ENCODE results near the gene INTS7.
A peak's percentile ranks its signal among the peaks of the same experiment; 100 is the strongest.

The INTS7 gene

GRCh38 chr1:211932933-211933254 lies 102.5 kb downstream of the INTS7 start:
- Histone ChIP-seq H3K4me3 (ENCODE audit: extremely low read depth, insufficient read depth, low read length, poor library complexity, severe bottlenecking) (no peak overlapping the region), H3K9me3 (ENCODE audit: control insufficient read depth, low read length) (no peaks in the 10 kb centered on the region), H3K27ac (ENCODE audit: low read depth, low read length, severe bottlenecking) (peak overlapping the region; percentile 41), H3K4me1 (ENCODE audit: control insufficient read depth, insufficient read depth, low read length, poor library complexity, severe bottlenecking) (no peaks in the 10 kb centered on the region), H3K36me3 (ENCODE audit: control insufficient read depth, insufficient read depth, low read length) (no peaks in the 10 kb centered on the region)

- no peaks in the 10 kb centered on the region for H3K36me3 ChIP-seq (ENCODE audit: control insufficient read depth, insufficient read depth, low read length)
- no peak overlapping the region for H3K4me3 ChIP-seq (ENCODE audit: extremely low read depth, insufficient read depth, low read length, poor library complexity, severe bottlenecking)
- H3K27ac ChIP-seq (ENCODE audit: low read depth, low read length, severe bottlenecking): peak overlapping the region; percentile 41
- H3K9me3 ChIP-seq (ENCODE audit: control insufficient read depth, low read length): no peaks in the 10 kb centered on the region
- WGBS, 2 experiments (ENCODE audit: insufficient coverage in 2 of 2): 62 to 82% methylated on average over 4 to 5 of the region's 9 CpGs
- H3K4me1 ChIP-seq (ENCODE audit: control insufficient read depth, insufficient read depth, low read length, poor library complexity, severe bottlenecking): no peaks in the 10 kb centered on the region
Observed at GRCh38 chr1:211932231-211932932, 103.0 kb downstream of the INTS7 start.

- no CpG with 5 or more reads among the region's 2 CpGs for WGBS, 2 experiments (ENCODE audit: insufficient coverage in 2 of 2)
- no peak overlapping the region for H3K4me3 ChIP-seq (ENCODE audit: extremely low read depth, insufficient read depth, low read length, poor library complexity, severe bottlenecking)
- no peaks in the 10 kb centered on the region for H3K36me3 ChIP-seq (ENCODE audit: control insufficient read depth, insufficient read depth, low read length)
- H3K9me3 ChIP-seq (ENCODE audit: control insufficient read depth, low read length): no peaks in the 10 kb centered on the region
- no peaks in the 10 kb centered on the region for H3K4me1 ChIP-seq (ENCODE audit: control insufficient read depth, insufficient read depth, low read length, poor library complexity, severe bottlenecking)
- no peak overlapping the region for H3K27ac ChIP-seq (ENCODE audit: low read depth, low read length, severe bottlenecking)
Observed at GRCh38 chr1:211929683-211930082, 105.7 kb downstream of the INTS7 start.

- Histone ChIP-seq H3K9me3 (ENCODE audit: control insufficient read depth, low read length) (no peaks in the 10 kb centered on the region), H3K4me1 (ENCODE audit: control insufficient read depth, insufficient read depth, low read length, poor library complexity, severe bottlenecking) (no peaks in the 10 kb centered on the region), H3K27ac (ENCODE audit: low read depth, low read length, severe bottlenecking) (no peak overlapping the region), H3K36me3 (ENCODE audit: control insufficient read depth, insufficient read depth, low read length) (no peaks in the 10 kb centered on the region), H3K4me3 (ENCODE audit: extremely low read depth, insufficient read depth, low read length, poor library complexity, severe bottlenecking) (no peak overlapping the region)
- 88% methylated on average over 6 to 9 of the region's 9 CpGs for WGBS, 2 experiments (ENCODE audit: insufficient coverage in 2 of 2)
Observed at GRCh38 chr1:211928993-211929637, 106.2 kb downstream of the INTS7 start.

GRCh38 chr1:211928290-211928801 lies 107.0 kb downstream of the INTS7 start:
- H3K36me3 ChIP-seq (ENCODE audit: control insufficient read depth, insufficient read depth, low read length): no peaks in the 10 kb centered on the region
- no peaks in the 10 kb centered on the region for H3K9me3 ChIP-seq (ENCODE audit: control insufficient read depth, low read length)
- no CpG with 5 or more reads among the region's 1 CpG for WGBS, 2 experiments (ENCODE audit: insufficient coverage in 2 of 2)
- H3K4me1 ChIP-seq (ENCODE audit: control insufficient read depth, insufficient read depth, low read length, poor library complexity, severe bottlenecking): no peaks in the 10 kb centered on the region
- H3K27ac ChIP-seq (ENCODE audit: low read depth, low read length, severe bottlenecking): no peak overlapping the region
- H3K4me3 ChIP-seq (ENCODE audit: extremely low read depth, insufficient read depth, low read length, poor library complexity, severe bottlenecking): no peak overlapping the region

- Histone ChIP-seq H3K4me3 (ENCODE audit: extremely low read depth, insufficient read depth, low read length, poor library complexity, severe bottlenecking) (no peak overlapping the region), H3K36me3 (ENCODE audit: control insufficient read depth, insufficient read depth, low read length) (no peaks in the 10 kb centered on the region), H3K4me1 (ENCODE audit: control insufficient read depth, insufficient read depth, low read length, poor library complexity, severe bottlenecking) (no peaks in the 10 kb centered on the region), H3K9me3 (ENCODE audit: control insufficient read depth, low read length) (no peaks in the 10 kb centered on the region), H3K27ac (ENCODE audit: low read depth, low read length, severe bottlenecking) (no peak overlapping the region)
- 66 to 89% methylated on average over 3 to 5 of the region's 7 CpGs for WGBS, 2 experiments (ENCODE audit: insufficient coverage in 2 of 2)
Observed at GRCh38 chr1:211925016-211925415, 110.3 kb downstream of the INTS7 start.

- Histone ChIP-seq H3K4me1 (ENCODE audit: control insufficient read depth, insufficient read depth, low read length, poor library complexity, severe bottlenecking) (no peaks in the 10 kb centered on the region), H3K9me3 (ENCODE audit: control insufficient read depth, low read length) (no peaks in the 10 kb centered on the region), H3K4me3 (ENCODE audit: extremely low read depth, insufficient read depth, low read length, poor library complexity, severe bottlenecking) (no peak overlapping the region), H3K27ac (ENCODE audit: low read depth, low read length, severe bottlenecking) (no peak overlapping the region), H3K36me3 (ENCODE audit: control insufficient read depth, insufficient read depth, low read length) (no peaks in the 10 kb centered on the region)
- 84 to 97% methylated on average over 6 to 8 of the region's 10 CpGs for WGBS, 2 experiments (ENCODE audit: insufficient coverage in 2 of 2)
Observed at GRCh38 chr1:211924256-211924655, 111.1 kb downstream of the INTS7 start.

- Histone ChIP-seq H3K36me3 (ENCODE audit: control insufficient read depth, insufficient read depth, low read length) (no peaks in the 10 kb centered on the region), H3K9me3 (ENCODE audit: control insufficient read depth, low read length) (no peaks in the 10 kb centered on the region), H3K4me1 (ENCODE audit: control insufficient read depth, insufficient read depth, low read length, poor library complexity, severe bottlenecking) (peaks cover under 1% of the 10 kb centered on the region), H3K27ac (ENCODE audit: low read depth, low read length, severe bottlenecking) (no peak overlapping the region), H3K4me3 (ENCODE audit: extremely low read depth, insufficient read depth, low read length, poor library complexity, severe bottlenecking) (no peak overlapping the region)
- 87 to 90% methylated on average over 4 to 5 of the region's 5 CpGs for WGBS, 2 experiments (ENCODE audit: insufficient coverage in 2 of 2)
Observed at GRCh38 chr1:211923095-211923494, 112.3 kb downstream of the INTS7 start.

DNA sequence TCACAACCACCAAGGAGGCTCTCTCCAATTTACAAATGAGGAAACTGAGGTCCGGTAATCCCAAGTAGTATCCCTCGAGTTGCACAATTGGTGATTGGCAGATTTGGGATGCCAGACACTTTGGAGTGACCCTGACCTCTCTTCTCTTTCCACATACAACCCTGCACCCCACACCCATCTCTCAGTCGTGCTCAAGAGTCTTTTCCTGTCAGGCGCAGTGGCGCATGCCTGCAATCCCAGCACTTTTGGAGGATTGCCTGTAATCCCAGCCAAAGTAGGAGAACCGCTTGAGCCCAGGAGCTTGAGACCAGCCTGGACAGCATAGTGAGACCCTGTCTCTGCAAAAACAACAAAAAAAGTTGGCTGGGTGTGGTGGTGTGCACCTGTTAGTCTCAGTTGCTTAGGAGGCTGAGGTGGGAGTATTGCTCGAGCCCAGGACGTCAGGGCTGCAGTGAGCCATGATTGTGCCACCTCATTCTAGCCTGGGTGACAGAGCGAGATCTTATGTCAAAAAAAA lies 113.7 kb downstream of the INTS7 start:
- H3K9me3 ChIP-seq (ENCODE audit: control insufficient read depth, low read length): no peaks in the 10 kb centered on the region
- no peak overlapping the region for H3K4me3 ChIP-seq (ENCODE audit: extremely low read depth, insufficient read depth, low read length, poor library complexity, severe bottlenecking)
- no peak overlapping the region for H3K27ac ChIP-seq (ENCODE audit: low read depth, low read length, severe bottlenecking)
- 86 to 98% methylated on average over 8 to 9 of the region's 9 CpGs for WGBS, 2 experiments (ENCODE audit: insufficient coverage in 2 of 2)
- H3K4me1 ChIP-seq (ENCODE audit: control insufficient read depth, insufficient read depth, low read length, poor library complexity, severe bottlenecking): peaks cover 4% of the 10 kb centered on the region
- H3K36me3 ChIP-seq (ENCODE audit: control insufficient read depth, insufficient read depth, low read length): no peaks in the 10 kb centered on the region

- 91 to 94% methylated on average over 3 to 4 of the region's 4 CpGs for WGBS, 2 experiments (ENCODE audit: insufficient coverage in 2 of 2)
- Histone ChIP-seq H3K4me1 (ENCODE audit: control insufficient read depth, insufficient read depth, low read length, poor library complexity, severe bottlenecking) (peaks cover 4% of the 10 kb centered on the region), H3K27ac (ENCODE audit: low read depth, low read length, severe bottlenecking) (no peak overlapping the region)
Observed at GRCh38 chr1:211920602-211921226, 114.6 kb downstream of the INTS7 start.

More at GRCh38 chr1:211920602-211921226, 114.6 kb downstream of the INTS7 start:
- no peaks in the 10 kb centered on the region for H3K9me3 ChIP-seq (ENCODE audit: control insufficient read depth, low read length)
- no peak overlapping the region for H3K4me3 ChIP-seq (ENCODE audit: extremely low read depth, insufficient read depth, low read length, poor library complexity, severe bottlenecking)
- no peaks in the 10 kb centered on the region for H3K36me3 ChIP-seq (ENCODE audit: control insufficient read depth, insufficient read depth, low read length)

All from mesodermal cell (in vitro differentiated cells).